ENCODE results near the gene GPR17. TPM values are rescaled to one million over a fixed set of nuclear protein-coding genes. Genes with fewer than 3 reads are reported as not detected.

GPR17 gene, protein sequence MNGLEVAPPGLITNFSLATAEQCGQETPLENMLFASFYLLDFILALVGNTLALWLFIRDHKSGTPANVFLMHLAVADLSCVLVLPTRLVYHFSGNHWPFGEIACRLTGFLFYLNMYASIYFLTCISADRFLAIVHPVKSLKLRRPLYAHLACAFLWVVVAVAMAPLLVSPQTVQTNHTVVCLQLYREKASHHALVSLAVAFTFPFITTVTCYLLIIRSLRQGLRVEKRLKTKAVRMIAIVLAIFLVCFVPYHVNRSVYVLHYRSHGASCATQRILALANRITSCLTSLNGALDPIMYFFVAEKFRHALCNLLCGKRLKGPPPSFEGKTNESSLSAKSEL
- polyA plus RNA-seq (ENCODE audit: insufficient read length in 4 of 4): 1 to 10 TPM in 3 of 4 donors, under 1 TPM in 1; 0.33 to 2.8 (median 1.1) TPM

DNA sequence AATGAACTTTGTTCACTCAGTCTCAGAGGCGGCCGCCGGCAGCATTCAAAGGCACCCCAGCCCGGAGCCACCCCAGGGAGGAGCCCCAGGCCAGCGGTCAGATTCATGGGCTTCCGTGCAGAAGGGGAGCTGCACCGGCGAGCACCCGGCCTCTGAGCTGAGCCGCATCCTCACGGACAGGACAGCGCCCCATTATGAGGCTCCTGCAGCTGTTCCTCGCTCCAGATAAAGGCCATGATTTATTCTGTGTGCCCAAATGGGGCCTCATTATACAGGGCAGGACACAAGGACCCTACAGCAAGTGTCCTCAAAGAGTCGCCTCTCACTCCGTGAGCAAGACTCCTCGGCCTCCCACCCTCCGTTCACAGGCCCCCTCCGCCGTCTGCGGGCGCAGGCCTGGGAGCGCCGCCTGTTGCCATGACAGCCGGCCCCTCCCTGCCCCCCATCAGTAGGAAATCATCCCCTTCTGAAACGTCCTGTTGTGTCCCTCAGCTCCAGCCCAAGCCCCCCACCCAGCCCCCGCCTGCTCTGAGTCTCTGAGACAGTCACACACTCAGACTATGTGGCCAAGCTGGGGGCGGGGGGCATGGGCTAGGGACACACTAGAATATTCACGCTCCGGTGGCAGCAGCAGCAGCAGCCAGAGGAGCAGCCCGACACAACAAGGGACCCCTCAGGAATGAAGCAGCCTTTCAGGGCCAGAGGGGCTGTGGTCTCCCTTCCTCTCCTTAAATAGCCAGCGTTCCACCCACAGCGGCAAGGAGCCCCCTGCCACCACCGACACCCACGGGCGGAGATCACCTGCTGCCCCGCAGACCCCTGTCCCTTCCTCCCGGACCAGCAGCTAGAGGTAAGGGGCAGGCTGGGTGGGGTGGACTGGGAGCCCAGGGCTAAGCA lies at the start of gene GPR17:
TSS of gene GPR17 (plus strand) at position 759 of the 897 bp plus-strand sequence. CDS start 4,583 bp downstream, outside the sequence.
- DNase-seq (ENCODE audit: low read depth in 4 of 4, low spot score in 3 of 4): no peak

DNA sequence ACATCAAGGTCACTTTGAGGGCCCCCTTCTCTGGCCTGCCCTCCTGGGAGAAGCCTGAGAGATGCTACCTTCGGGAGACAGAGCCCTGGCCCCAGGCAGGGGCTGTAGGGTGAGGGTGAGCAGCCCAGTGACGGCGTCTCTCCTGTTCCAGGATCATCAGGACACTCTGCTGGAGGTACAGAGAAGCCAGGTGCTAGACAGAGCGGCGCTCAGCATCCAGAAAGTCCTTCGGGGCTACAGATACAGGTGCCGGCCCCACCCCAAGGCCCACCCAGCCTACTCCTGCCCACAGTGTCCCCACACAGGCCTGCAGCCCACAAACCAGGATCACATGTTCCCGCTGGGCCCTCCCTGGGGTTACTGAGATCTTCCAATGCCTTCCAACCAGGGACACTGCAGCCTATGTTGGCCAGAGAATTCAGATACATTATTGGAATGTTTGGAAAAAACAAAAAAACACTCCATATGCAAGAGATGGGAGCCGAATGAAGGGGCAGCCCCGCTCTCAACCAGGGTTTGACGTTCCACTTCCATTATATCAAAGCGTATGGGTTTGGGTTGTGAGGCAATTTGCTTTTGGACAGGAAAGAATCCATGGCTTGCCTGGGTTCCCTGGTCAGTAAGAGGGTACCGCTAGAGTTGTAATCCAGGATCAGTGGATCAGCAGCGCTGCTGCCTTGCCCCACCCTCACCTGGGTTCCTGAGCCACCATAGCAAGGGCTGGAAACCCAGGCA lies 49.5 kb upstream of the GPR17 start:
- DNase-seq (ENCODE audit: low read depth in 4 of 4, low spot score in 3 of 4): no peak

DNA sequence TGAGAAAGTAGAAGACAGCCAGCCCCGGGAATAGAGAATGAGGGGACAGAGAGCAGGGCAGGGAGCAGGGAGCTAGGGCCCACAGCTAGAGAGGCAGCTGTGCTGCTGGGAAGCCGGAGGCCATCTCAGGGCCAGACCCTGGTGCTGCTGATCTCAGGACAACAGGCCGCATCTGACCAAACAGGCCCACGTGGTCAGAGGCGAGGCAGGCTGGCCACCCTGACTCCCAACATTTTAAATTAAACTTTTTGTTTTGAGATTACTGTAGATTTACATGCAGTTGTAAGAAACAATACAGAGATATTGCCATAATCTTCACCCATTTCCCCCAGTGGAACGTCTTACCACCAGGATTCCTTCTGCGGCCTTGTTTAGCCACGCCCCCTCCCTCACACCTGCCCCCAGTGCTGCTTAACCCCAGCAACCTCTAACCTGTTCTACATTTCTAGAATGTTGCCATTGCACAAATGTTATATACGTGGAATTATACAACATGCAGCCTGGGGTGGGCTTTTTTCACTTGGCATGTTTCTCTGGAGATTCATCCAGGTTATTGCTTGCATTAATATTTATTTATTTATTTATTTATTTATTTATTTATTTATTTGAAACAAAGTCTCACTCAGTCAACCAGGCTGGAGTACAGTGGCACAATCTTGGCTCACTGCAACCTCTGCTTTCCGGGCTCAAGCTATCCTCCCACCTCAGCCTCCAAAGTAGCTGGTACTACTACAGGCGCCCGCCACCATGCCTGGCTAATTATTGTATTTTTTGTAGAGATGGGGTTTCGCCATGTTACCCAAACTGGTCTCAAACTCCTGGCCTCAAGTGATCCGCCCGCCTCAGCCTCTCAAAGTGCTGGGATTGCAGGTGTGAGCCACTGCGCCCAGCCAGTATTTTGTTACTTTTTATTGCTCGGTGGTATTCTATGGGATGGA lies 48.6 kb upstream of the GPR17 start:
- DNase-seq (ENCODE audit: low read depth in 4 of 4, low spot score in 3 of 4): no peak

DNA sequence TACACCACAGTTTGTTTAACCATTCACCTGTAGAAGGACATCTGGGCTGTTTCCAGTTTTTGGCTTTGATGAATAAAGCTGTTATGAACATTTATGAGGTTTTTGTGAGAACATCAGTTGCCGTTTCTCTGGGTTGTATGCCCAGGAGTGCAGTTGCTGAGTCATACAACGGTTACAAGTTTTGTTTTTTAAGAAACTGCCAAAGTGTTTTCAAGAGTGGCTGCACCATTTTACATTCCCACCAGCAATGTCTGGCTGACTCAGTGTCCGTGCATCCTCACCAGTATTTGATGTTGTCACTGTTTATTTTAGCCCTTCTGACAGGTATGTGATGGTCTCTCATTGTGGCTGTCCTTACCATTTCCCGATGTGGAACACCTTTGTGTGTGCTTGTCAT lies 48.0 kb upstream of the GPR17 start:
- no peak for DNase-seq (ENCODE audit: low read depth in 4 of 4, low spot score in 3 of 4)

DNA sequence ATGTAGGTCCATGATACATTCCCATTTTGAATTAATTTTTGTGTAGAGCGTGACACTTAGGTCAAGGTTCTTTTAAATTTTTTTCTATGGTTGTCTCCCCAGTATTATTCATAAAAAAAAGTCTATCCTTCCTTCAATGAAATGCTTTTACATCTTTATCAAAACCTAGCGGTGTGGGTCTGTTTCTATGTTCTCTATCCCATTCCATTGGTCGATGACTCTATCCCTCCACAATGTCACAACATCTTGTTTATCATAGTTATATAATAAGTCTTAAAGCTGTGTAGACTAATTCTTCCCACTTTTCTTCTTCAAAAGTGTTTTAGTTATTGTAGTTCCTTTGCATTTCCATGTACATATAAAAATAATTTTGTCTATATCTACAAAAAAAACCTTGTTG lies 47.2 kb upstream of the GPR17 start:
- DNase-seq (ENCODE audit: low read depth in 4 of 4, low spot score in 3 of 4): no peak

DNA sequence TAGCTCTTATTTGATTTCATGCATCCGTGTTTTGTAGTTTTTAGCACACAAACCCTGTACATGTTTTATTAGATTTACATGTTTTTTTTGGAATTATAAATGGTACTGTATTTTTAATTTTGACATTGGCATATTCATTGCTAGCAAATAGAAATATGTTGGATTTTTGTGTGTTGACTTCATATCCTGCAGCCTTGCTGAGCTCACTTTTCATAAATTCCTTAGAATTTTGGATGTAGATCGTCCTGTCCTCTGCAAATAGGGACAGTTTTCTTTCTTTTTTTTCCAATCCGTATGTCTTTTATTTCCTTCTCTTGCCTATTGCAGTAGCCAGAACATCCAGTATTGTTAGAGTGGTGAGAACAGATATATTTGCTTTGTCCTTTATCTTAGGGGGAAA lies 46.7 kb upstream of the GPR17 start:
- DNase-seq (ENCODE audit: low read depth in 4 of 4, low spot score in 3 of 4): no peak

DNA sequence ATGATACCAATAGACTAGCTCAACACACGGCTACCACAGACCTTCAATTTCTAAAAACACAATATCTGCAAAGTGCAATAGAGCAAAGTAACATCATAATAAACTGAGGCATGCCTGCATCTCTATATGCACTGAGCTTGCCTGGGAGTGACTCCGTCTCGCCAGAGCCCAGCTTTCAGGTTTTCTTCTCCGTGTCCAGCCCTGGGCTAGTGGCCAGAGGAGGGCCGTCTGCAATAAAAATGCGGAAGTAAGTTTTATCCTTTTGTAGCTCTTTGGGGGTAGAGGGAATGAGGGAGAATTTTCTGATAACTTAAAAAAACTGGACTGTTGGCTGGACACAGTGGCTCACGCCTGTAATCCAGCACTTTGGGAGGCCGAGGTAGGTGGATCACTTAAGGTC lies 41.0 kb upstream of the GPR17 start:
- DNase-seq (ENCODE audit: low read depth in 4 of 4, low spot score in 3 of 4): no peak

DNA sequence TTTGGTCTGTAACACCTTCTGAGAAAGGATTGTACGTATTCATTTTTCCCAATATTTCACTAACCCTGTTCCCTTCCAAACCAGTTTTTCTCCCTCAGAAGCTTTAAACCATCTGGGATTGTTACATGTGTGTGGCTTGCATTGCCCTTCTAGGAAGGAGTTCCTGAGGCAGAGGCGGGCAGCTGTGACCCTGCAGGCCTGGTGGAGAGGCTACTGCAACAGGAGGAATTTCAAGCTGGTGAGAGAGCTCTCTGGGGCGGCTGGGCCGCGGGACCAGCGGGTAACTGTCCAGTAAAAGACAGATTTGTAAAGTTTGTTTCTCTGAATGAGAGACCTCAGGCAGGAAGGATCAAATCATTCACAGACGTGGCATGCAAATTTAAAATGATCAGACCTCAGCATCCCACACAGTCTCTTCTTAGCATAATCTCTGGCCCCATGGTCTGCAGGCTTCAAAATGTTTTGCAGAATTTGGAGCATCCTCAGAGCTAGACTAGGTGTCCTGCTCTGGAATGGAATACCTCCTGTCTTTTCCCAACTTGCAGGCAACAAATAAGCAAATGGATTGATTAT lies 40.2 kb upstream of the GPR17 start:
- no peak for DNase-seq (ENCODE audit: low read depth in 4 of 4, low spot score in 3 of 4)

DNA sequence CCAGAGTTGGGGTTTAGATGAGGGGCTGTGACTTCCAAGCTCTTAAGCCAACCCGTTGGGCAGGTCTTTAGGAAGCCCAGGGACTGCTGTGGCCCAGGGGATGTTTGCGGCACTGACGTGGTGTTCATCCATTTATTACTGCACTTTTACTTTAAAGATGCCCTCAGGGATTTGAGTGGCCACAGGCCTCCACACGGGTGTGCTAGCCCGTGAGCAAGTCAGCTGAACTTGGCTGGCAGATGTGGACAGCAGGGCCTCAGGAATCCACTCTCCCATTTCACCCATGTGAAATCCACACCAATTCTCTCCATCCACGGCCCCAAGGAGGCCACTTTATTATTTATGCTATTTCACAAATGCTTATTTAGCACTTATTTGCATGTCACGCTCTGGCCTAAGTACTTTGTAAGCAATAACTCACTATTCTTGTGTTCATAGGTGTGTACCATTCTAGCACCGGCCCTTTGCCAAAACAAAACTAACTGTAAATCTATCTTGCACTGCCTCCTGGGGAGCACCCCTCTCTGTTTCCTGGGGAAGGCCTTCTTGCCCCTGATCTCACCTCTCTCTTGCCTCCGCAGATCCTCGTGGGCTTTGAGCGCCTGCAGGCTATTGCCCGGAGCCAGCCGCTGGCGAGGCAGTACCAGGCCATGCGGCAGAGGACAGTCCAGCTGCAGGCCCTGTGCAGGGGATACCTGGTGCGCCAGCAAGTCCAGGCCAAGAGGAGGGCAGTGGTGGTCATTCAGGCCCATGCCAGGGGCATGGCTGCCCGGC lies 39.1 kb upstream of the GPR17 start:
- DNase-seq (ENCODE audit: low read depth in 4 of 4, low spot score in 3 of 4): no peak

DNA sequence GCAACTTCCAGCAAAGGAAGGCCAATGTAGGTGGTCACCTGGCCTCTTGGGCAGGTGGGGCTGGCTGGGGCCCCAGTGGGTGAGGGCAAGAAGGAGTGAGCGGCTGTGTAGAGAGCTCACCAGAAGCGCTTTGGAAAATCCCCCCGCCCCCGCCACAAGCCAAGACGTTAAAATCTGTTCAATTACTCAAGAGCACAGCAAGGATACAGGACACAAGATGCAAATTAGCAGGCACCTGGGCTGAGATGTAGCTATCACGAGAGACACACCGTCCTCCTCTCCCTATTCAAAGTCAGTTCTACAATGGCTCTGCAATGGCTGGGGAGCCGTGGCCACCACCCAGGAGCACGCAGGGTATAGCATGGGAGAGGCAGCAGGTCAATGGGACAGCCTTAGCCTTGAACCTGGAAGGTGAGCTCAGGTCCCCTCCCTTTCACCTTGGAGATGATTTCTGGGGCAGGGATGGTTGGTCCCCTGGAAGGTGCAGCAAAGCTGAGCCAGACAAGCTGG lies 38.5 kb upstream of the GPR17 start:
- no peak for DNase-seq (ENCODE audit: low read depth in 4 of 4, low spot score in 3 of 4)

DNA sequence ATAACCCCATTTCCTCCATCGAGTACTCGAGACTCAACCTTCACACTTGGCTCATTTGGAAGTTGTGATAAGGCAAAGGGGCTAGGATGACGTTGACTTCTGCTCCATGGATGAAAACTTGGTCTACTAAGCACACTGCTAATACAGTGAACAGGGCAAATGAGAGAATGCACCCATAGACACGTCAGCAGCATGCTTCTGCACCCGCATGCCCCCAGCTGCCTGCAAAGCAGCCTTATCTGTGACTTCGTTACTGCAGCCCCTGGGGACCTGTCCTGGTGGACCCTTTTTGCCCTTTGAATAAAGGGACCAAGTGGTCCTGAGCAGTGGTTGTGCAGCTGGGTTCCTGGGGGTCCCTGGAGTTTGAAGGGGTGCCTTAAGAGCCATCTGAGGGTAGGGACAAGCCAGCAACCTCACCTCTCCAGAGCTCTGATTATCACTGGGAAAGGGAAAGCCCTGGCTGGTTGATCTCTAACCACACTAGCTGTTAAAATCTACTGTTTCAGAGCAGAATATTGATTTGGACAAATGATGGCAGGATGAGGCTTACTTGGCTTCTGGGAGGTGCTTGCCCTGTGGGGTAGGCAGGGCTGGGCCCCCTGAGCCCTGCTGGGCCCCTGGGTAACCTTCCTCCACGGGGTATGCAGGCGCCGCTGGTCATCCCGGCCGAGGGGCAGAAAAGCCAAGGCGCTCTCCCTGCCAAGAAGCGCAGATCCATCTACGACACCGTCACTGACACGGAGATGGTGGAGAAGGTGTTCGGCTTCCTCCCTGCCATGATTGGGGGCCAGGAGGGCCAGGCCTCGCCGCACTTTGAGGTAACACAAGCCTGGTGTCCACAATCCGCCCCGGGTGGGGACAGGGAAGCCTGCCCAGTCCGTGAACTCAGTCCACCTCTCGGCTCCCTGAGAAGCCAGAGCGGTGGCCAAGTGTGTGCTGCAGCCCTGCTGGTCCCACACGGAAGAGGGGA lies 37.6 kb upstream of the GPR17 start:
- DNase-seq (ENCODE audit: low read depth in 4 of 4, low spot score in 3 of 4): no peak

DNA sequence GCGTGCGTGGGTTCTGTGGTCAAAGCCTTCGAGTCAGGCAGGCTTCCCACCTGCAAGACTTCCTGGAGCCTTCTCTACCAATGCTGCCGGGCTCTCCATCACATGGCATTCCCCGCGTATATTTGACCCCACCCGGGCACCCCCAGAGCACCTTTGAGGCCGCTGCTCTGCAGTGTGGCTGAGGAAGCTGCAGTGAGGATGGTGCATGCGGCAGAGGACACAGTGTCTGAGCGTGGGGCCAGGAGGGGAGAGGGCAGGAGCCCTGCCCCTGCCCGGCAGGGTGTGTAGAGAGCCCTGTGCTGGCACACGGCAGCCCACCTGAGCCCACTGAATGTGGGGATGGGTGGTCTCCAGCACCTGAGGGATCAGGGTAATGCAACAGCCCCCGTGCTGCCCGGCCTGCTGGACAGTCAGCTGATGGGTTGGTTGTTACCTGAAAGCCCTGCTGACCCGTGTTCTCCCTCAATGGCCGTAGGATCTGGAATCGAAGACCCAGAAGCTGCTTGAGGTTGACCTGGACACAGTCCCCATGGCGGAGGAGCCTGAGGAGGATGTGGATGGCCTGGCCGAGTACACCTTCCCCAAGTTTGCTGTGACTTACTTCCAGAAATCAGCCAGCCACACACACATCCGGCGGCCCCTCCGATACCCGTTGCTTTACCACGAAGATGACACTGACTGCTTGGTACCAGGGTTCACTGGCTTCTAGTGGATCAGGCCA lies 36.8 kb upstream of the GPR17 start:
- DNase-seq (ENCODE audit: low read depth in 4 of 4, low spot score in 3 of 4): no peak

DNA sequence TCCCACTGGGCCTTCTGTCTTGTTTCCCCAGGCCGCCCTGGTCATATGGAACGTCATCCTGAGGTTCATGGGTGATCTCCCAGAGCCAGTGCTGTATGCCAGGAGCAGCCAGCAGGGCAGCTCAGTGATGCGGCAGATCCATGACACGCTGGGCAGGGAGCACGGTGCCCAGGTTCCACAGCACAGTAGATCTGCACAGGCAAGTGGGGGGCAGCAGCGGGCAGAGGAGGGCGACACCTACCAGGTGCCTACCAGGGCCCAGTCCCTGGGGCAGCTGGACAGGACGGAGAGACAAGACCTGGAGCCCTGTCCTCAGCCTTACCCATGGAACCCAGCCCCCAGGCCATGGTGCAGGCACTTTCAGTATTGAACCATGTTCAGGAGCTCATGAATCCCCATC lies 36.1 kb upstream of the GPR17 start:
- no peak for DNase-seq (ENCODE audit: low read depth in 4 of 4, low spot score in 3 of 4)

DNA sequence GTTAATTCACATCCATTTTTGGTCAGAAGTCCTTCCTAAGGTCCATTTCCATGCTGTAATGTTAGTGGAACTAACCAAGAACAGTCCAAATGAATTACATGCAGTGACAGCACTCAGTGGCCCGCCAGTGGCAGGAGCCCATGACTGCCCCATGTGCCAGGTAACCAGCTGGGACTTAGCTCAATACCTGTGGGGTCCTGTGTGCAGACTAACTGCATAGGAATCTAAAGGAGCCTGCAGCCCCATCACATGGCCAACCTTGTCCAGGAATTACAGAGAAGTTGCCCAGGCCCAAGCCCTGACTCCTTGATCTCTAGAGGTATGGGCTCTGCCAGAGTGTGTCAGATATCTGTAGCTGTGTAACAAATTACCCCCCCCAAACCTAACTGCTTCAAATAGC lies 35.4 kb upstream of the GPR17 start:
- no peak for DNase-seq (ENCODE audit: low read depth in 4 of 4, low spot score in 3 of 4)

DNA sequence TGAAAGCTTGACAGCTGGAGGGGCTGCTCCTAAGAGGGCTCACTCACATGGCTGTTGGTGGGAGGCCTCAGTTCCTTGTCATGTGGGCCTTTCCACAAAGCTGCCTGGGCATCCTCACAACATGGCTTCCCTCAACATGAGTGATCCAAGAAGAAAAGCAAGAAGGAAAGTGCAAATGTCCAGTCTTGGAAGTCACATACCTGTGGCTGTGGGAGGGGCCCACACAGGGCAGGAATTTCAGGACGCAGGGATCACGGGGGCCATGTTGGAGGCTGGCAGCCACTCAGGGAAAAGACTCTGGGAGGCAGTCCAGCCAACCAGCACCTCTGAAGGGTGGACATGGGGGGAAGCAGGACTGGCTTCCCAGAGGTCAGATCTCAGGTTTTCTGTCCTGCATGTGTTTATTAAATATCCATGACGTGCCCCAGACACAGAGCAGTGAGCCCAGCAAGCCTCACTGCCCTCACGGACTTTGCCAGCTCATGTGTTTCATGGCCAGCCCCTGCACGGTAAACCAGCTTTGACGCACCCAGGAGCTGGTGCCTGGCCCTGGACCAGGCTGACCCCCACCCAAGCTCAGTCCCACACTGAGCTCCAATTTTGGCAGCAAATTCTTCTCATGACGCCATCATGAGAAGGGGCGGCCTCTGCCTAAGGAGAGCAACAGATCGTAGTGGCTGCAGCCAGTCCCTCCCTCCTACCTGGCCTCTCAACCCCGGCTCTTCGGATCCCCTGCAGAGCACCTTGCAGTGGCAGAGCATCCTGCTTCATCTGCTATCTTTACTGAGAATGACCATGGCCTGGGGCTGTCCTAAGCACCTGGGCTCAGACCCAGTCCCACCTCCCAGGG lies 34.7 kb upstream of the GPR17 start:
- DNase-seq (ENCODE audit: low read depth in 4 of 4, low spot score in 3 of 4): no peak
